Measurements from ENCODE around the gene ZNF223.

The ZNF223 gene

GRCh38 chr19:44051650-44052402 is at the start of gene ZNF223:
Gene ZNF223, plus strand, starts transcription at chr19:44052036. Its CDS starts 3,141 bp downstream, at chr19:44055177.
- no peak for DNase-seq

DNA sequence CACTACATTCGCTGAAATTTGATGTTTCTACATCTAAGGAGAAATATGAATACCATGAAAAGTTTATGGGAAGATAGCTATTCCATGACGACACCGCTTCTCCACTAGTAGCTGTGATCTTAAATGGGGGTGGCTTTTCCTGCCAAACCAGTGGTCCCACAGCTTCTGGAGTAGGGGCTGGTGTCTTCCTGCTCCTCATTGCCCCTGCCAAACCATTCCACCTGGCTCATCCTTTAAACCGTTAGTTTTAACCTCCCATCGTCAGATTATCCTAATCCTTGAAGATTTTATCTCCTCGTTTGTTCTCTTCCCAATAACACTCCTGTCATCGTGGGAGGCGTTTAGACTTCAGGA is 49.6 kb upstream of the ZNF223 start:
- no peak for DNase-seq

DNA sequence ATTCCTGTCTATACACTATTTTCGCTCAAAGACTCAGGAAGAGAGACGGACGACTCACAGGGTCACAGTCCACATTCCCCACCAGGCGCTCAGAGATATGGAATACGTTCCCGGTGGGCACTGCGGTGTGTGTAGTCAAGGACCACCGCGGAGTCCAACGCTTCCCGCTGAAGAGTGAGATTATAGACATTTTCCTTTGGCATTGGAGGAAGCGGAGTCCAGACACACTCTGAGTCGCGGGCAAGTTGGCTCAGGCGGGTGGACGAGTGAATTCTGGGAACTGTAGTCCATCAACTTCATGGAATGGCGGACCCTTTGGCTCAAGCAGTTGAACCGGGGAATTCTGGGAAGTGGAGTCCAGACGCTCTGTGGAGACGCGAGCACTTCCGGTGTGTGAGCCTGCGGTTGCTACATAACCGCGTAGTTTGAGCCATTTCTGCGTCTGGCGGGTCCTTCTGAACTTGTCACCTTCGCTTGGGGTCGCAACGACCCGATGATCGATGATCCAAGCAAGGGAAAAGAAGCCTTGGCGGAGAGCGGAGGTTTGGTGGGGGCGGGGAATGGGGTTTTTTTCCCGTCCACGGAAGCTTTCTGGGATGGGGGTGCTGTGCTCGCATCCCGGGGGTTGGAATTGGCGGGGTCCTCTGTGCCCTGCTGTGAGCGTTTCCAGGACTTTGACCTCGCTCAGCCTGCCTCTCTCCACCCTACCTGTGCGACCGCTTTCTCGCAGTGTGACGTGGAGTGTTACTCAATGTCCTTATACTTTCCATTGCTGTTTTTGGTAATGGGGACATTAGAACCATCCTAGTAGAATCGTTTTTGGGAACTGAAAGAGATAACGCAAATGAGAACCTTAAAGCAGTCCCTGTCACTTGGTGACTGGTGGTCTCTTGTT is 49.0 kb upstream of the ZNF223 start, which contains the start of gene ZNF230:
Gene ZNF230 (plus strand): TSS at position 392 of the 895 bp plus-strand sequence. CDS start 4,122 bp downstream, outside the sequence.
- peak; percentile 86 for DNase-seq

DNA sequence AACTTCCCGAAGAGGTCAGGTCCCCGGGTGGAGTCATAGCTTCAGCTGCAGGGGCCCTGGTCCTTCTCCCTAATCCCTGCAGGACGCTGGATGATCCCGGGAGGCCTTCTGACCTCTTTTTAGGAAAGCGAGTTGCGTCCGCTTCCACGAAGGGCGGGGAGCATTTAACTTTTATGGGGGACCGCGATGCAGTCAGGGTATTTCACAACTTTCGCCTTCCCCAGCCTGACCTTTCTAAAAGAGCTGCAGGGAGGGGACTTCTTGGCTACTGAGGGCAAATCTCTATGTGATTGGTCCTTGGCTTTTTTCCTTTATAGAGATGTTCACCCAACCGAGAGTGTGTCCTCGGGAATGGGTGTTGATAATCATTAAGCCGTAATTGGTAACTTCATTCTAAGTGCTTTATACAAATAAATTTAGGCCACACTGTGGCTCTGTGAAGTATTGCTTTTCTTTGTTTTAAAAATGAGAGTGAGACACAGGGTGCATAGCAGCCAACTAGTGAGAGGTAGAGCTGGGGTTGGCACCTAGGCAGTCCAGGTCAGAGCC is 48.3 kb upstream of the ZNF223 start:
- DNase-seq, result no peak

DNA sequence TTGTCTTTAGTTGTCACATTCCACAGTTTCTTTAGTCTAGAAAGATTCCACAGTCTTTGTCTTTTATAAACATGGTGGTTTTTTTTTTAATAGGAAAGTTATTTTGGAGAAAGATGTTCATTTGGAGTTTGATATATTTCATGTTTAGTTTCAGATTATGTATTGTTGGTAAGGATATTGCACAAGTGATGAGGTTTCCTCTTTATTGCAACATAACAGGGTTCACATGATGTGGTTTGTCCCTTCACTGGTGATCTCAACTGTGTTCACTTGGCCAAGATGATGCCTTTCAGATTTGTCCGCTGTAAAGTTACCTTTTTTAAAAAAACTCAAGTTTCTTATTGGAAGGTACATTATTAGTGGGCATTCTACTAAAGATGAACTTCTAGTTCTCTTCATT is 45.9 kb upstream of the ZNF223 start:
- DNase-seq, result peak; percentile 12

- DNase-seq, result no peak
These were observed 44.4 kb upstream of the ZNF223 start for GRCh38 chr19:44007473-44007872.

DNA sequence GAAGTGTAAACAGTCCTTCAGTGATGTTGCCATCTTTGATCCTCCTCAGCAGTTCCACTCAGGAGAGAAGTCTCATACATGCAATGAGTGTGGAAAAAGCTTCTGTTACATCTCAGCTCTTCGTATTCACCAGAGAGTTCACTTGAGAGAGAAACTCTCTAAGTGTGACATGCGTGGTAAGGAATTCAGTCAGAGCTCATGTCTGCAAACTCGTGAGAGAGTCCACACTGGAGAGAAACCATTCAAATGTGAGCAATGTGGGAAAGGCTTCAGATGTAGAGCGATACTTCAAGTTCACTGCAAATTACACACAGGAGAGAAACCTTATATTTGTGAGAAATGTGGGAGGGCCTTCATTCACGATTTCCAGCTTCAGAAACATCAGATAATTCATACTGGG is 41.4 kb upstream of the ZNF223 start:
- no peak for DNase-seq

GRCh38 chr19:44019498-44019897 is 32.3 kb upstream of the ZNF223 start:
- DNase-seq, result no peak

GRCh38 chr19:44021221-44021620 is 30.6 kb upstream of the ZNF223 start:
- DNase-seq, result no peak

GRCh38 chr19:44024900-44025216 is 27.0 kb upstream of the ZNF223 start:
- no peak for DNase-seq

GRCh38 chr19:44025217-44025936 is 26.5 kb upstream of the ZNF223 start, which contains the start of gene ZNF222:
Gene ZNF222, plus strand, starts transcription at chr19:44025379. Its CDS starts 58 bp downstream, at chr19:44025437.
- peak; percentile 10 for DNase-seq

DNA sequence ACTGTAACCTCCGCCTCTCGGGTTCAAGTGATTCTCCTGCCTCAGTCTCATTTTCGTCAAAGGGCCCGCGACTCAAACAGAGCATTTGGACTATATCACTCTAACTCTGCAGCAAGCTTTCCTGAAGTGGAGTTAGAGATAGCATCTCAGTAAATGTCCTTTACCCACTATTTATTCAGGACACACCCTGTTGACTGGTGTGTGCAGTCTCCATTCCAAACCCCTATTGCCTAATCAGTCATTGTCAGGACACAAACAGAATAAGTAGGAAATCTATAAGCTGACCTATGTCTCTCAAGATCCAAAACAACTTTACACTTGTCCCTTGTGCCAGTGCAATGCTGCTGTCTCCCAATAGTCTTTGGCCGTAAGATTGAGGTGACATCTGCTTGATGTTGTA is 25.2 kb upstream of the ZNF223 start:
- DNase-seq, result no peak

- no peak for DNase-seq
These were observed 19.7 kb upstream of the ZNF223 start for GRCh38 chr19:44032001-44032610.

DNA sequence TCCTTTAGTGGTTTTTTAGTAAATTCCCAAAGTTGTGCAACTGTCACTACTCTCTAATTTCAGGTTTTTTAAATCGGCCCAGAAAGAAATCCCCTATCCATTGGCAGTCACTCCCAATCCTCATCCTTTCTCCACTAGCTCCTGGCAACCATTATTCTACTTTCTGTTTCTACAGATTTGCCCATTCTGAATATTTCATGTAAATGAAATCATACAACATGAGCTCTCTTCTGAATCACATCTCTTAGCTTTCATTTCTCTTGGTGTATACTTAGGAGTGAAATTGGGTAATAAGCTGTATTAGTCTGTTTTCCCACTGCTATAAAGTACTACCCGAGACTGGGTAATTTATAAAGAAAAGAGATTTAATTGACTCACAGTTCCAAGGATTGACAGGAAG is 9.7 kb upstream of the ZNF223 start:
- DNase-seq, result no peak

GRCh38 chr19:44050740-44051649 is 841 bp upstream of the ZNF223 start:
- no peak for DNase-seq

- DNase-seq, result no peak
These were observed 4.0 kb downstream of the ZNF223 start for GRCh38 chr19:44055870-44056269.

- DNase-seq, result no peak
These were observed 7.4 kb downstream of the ZNF223 start for GRCh38 chr19:44059229-44059628.

GRCh38 chr19:44061038-44061437 is 9.2 kb downstream of the ZNF223 start:
- DNase-seq, result no peak

GRCh38 chr19:44066305-44066704 is 14.5 kb downstream of the ZNF223 start:
- DNase-seq, result no peak

GRCh38 chr19:44069415-44069814 is 17.6 kb downstream of the ZNF223 start:
- DNase-seq, result no peak

- no peak for DNase-seq
These were observed 20.1 kb downstream of the ZNF223 start, which contains the start of gene ZNF284 for GRCh38 chr19:44071824-44072542. Gene ZNF284, plus strand, starts transcription at chr19:44072159. Its CDS starts 4,231 bp downstream, at chr19:44076390.
